Right lobe of liver (tissue), 6 donors: Measurements from ENCODE around the gene ACKR1. TPM values are rescaled to one million over a fixed set of nuclear protein-coding genes. Genes with fewer than 3 reads are reported as not detected.
A peak's percentile ranks its signal among the peaks of the same experiment; 100 is the strongest.

ENCODE experiments used
- ATAC-seq, 4 donors: fragments of 200-7000 bp; cut with Tn5 transposase; one replicate each; pipeline ENCODE4 v1.9.1; 2020; ENCODE audit warnings: mild to moderate bottlenecking in 4 of 4, moderate library complexity in 4 of 4
- DNase-seq, 3 donors: peaks; one replicate each; pipeline ENCODE4 v3.0.0-alpha.2; 2020
- H3K27ac ChIP-seq, 3 donors: fragments of 200-600 bp; one replicate each; pipeline ENCODE4 v1.8.0; 2022
- H3K27me3 ChIP-seq, 2 donors: fragments of 200-600 bp; one replicate each; pipeline ENCODE4 v1.8.0; 2022
- H3K36me3 ChIP-seq, 4 donors: fragments of 200-600 bp; sonication (generic) in 1 of 4; one replicate each; pipeline versions ENCODE4 v1.5.1 to v1.8.0; 2017 to 2022; ENCODE audit warnings: control low read depth in 1 of 4
- H3K4me1 ChIP-seq, 4 donors: fragments of 200-600 bp; sonication (generic) in 1 of 4; one replicate each; pipeline versions ENCODE4 v1.5.1 to v1.8.0; 2017 to 2022; ENCODE audit warnings: control low read depth in 1 of 4
- H3K4me3 ChIP-seq, 3 donors: fragments of 200-600 bp; one replicate each; pipeline ENCODE4 v1.8.0; 2022
- H3K9me3 ChIP-seq, 4 donors: fragments of 200-600 bp; sonication (generic) in 1 of 4; one replicate each; pipeline versions ENCODE4 v1.5.1 to v1.8.0; 2017 to 2022; ENCODE audit warnings: control low read depth in 1 of 4
- CTCF ChIP-seq, 4 donors: fragments of 200-600 bp in 3 of 4; fragments of 450-650 bp in 1 of 4; IDR thresholded peaks; one replicate each; pipeline versions ENCODE4 v1.5.1 to v1.8.0; 2016 to 2022; ENCODE audit warnings: antibody characterized with exemption in 4 of 4, mild to moderate bottlenecking in 2 of 4
- POLR2A ChIP-seq: fragments of 450-650 bp; IDR thresholded peaks from one replicate; pipeline ENCODE4 v1.6.1; 2017; ENCODE audit warnings: antibody characterized with exemption, mild to moderate bottlenecking
- WGBS: methylation state at CpG from one replicate; pipeline ENCODE4 v1.1.6; 2018; ENCODE audit warnings: low coverage, low lambda C conversion rate; ENCODE audit not compliant: insufficient coverage; ENCODE audit errors: missing lambda C conversion rate; 5-methylcytosine and 5-hydroxymethylcytosine counted together
- intact Hi-C, 2 donors: fragments of 100-400 bp; cut with DNase I; formaldehyde crosslinking; loops; one replicate each; pipeline versions ENCODE4 v1.11.2 to v1.14.1; 2022
- total RNA-seq, 6 experiments: library from RNA; depleted of rRNA in 2 of 6; stranded (reverse); fragments of >200 nt in 2 of 6; fragmentation: NEBNext Ultra II Directional in 3 of 6; extraction: Animal tissue kit (Norgen Biotek cat#: 25700) in 3 of 6; gene quantifications; one replicate each; pipeline versions ENCODE4 v1.1.0 to v1.2.4, GENCODE V29; 2016 to 2023
- donor health status: DM: no; HTN: yes; CAD: no.
- donor health status: DM: no; HTN: no; CAD: no.
- donor health status: DM: no; HTN: no; CAD: no.
- donor health status: DM: no; HTN: yes; CAD: no.
- donor health status: DM: no; HTN: yes; CAD: no.

ACKR1 gene
- total RNA-seq, 6 experiments from 2014 or later, result 0.12 to 0.53 (median 0.39) TPM; not detected in 2

GRCh38 chr1:159187033-159187432 is 17.6 kb upstream of the ACKR1 start:
- Histone ChIP-seq H3K27me3 (peaks cover 3 to 4% of the 10 kb centered on the region in 2 donors), H3K9me3 (no peaks in the 10 kb centered on the region), H3K36me3 (no peaks in the 10 kb centered on the region), H3K4me3 (no peak overlapping the region), H3K27ac (no peak overlapping the region), H3K4me1 (no peaks in the 10 kb centered on the region)
- TF ChIP-seq POLR2A (no peak), CTCF (IDR thresholded peaks at IDR 0.05) (no peak)
- intact Hi-C loops, result no loop called here
- ATAC-seq, result no peak
- WGBS, result 9% methylated on average over 3 of the region's 3 CpGs
- DNase-seq, result no peak

GRCh38 chr1:159187647-159188374 is 16.9 kb upstream of the ACKR1 start:
- intact Hi-C loops, result no loop called here
- H3K27ac ChIP-seq, result no peak overlapping the region
- 11% methylated on average over 12 of the region's 14 CpGs for WGBS
- peaks cover 3 to 4% of the 10 kb centered on the region in 2 donors for H3K27me3 ChIP-seq
- ATAC-seq (peak; percentile 17 to 33 (median 32)), DNase-seq (no peak)
- no peak overlapping the region for H3K4me3 ChIP-seq
- H3K36me3 ChIP-seq, result no peaks in the 10 kb centered on the region
- H3K4me1 ChIP-seq, result no peaks in the 10 kb centered on the region
- H3K9me3 ChIP-seq, result no peaks in the 10 kb centered on the region
- no peak for TF ChIP-seq CTCF (IDR thresholded peaks at IDR 0.05)
- TF ChIP-seq POLR2A, result no peak

GRCh38 chr1:159188375-159188788 is 16.3 kb upstream of the ACKR1 start:
- ATAC-seq (peak; percentile 66 to 91 (median 76)), DNase-seq (peak in 1 of 3 donors; percentile 56)
- intact Hi-C loops, result no loop called here
- H3K27ac ChIP-seq, result no peak overlapping the region
- H3K4me3 ChIP-seq, result no peak overlapping the region
- peaks cover 3 to 4% of the 10 kb centered on the region in 2 donors for H3K27me3 ChIP-seq
- WGBS, result 3% methylated on average over 24 of the region's 24 CpGs
- no peaks in the 10 kb centered on the region for H3K36me3 ChIP-seq
- no peaks in the 10 kb centered on the region for H3K9me3 ChIP-seq
- TF ChIP-seq CTCF (IDR thresholded peaks at IDR 0.05) (no peak), POLR2A (no peak)
- no peaks in the 10 kb centered on the region for H3K4me1 ChIP-seq

GRCh38 chr1:159190441-159190840 is 14.2 kb upstream of the ACKR1 start:
- Histone ChIP-seq H3K27ac (no peak overlapping the region), H3K4me3 (no peak overlapping the region), H3K27me3 (peaks cover 3 to 4% of the 10 kb centered on the region in 2 donors), H3K9me3 (no peaks in the 10 kb centered on the region), H3K36me3 (no peaks in the 10 kb centered on the region), H3K4me1 (no peaks in the 10 kb centered on the region)
- no peak for ATAC-seq
- TF ChIP-seq POLR2A (no peak), CTCF (IDR thresholded peaks at IDR 0.05) (no peak)
- intact Hi-C loops, result no loop called here
- WGBS, result 66% methylated on average over 2 of the region's 2 CpGs
- DNase-seq, result no peak
